Endothelial cell (in vitro differentiated cells): ENCODE measurements around the gene IQGAP2. TPM values are rescaled to one million over a fixed set of nuclear protein-coding genes. Genes with fewer than 3 reads are reported as not detected.

Experiments used
- DNase-seq: peaks from one replicate; pipeline ENCODE4 v3.0.0; 2021; ENCODE audit warnings: low spot score
- H3K27ac Mint-ChIP-seq: one replicate; pipeline ENCODE4 v1.8.0; 2021; ENCODE audit warnings: mixed read lengths, inconsistent platforms; ENCODE audit not compliant: unreplicated experiment
- H3K27me3 Mint-ChIP-seq: one replicate; pipeline ENCODE4 v1.8.0; 2021; ENCODE audit warnings: mild to moderate bottlenecking, moderate library complexity, mixed read lengths, inconsistent platforms; ENCODE audit not compliant: unreplicated experiment
- H3K36me3 Mint-ChIP-seq: one replicate; pipeline ENCODE4 v1.8.0; 2021; ENCODE audit warnings: mild to moderate bottlenecking, low read depth, mixed read lengths, inconsistent platforms; ENCODE audit not compliant: unreplicated experiment
- H3K4me1 Mint-ChIP-seq: one replicate; pipeline ENCODE4 v1.8.0; 2021; ENCODE audit warnings: mild to moderate bottlenecking, mixed read lengths, inconsistent platforms; ENCODE audit not compliant: unreplicated experiment
- H3K4me3 Mint-ChIP-seq: one replicate; pipeline ENCODE4 v1.8.0; 2021; ENCODE audit warnings: mild to moderate bottlenecking, mixed read lengths, inconsistent platforms; ENCODE audit not compliant: unreplicated experiment
- H3K9me3 Mint-ChIP-seq: one replicate; pipeline ENCODE4 v1.8.0; 2021; ENCODE audit warnings: mixed read lengths, inconsistent platforms; ENCODE audit not compliant: unreplicated experiment
- total RNA-seq: library from RNA; stranded (reverse); fragmentation: NEBNext Ultra II Directional; extraction: Animal tissue kit (Norgen Biotek cat#: 25700); gene quantifications from one replicate; pipeline ENCODE4 v1.2.1, GENCODE V29; 2021; ENCODE audit not compliant: unreplicated experiment
- TF ChIP-seq, protein P1 (sequence below): fragments of 200-600 bp; sonication (generic); IDR thresholded peaks from one replicate; pipeline ENCODE4 v1.5.0; 2021; ENCODE audit warnings: antibody characterized with exemption; ENCODE audit not compliant: unreplicated experiment

Gene IQGAP2
- total RNA-seq, 1 donor from 2014 or later: 43.4 TPM

- H3K4me1 Mint-ChIP-seq: peaks cover 22% of the 10 kb centered on the region
- peaks cover 1% of the 10 kb centered on the region for H3K27me3 Mint-ChIP-seq
These were observed 89.7 kb downstream of the IQGAP2 start for GRCh38 chr5:76492819-76493189.

DNA sequence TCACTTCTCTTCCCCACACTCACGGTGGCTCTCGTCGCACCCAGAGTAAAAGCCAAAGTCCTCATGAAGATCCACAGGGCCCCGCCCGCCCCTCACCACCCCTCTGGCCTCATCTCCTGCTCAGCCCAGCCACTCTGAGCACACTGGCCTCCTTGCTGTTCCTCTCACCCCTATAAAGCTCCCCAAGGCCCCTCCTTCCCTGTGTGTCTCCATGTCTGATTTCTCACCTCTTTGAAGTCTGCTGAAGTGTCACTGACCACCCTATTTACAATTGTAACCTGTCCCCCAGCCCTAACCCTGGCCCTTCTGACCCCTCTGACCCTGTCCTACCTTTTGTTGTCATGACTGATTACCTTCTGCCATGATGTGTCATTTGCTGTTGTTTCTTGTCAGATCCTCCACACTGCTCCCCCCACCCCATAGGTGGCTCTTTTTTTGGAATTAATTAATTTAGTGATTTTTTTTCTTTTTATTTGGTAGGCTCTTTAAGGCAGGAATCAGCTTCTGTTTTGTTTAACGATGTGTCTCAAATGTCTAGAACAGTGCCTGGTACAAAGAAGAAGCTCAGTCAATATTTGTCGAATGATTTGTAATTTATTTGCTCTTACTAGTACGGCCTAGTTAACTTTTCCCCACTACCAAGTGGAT, 90.2 kb downstream of the IQGAP2 start:
- Mint-ChIP-seq H3K9me3 (no peaks in the 10 kb centered on the region), H3K27me3 (peaks cover 1% of the 10 kb centered on the region), H3K4me3 (no peak overlapping the region), H3K36me3 (no peaks in the 10 kb centered on the region), H3K27ac (no peak overlapping the region), H3K4me1 (peaks cover 22% of the 10 kb centered on the region)
- no peak for DNase-seq
- TF ChIP-seq, protein P1, sequence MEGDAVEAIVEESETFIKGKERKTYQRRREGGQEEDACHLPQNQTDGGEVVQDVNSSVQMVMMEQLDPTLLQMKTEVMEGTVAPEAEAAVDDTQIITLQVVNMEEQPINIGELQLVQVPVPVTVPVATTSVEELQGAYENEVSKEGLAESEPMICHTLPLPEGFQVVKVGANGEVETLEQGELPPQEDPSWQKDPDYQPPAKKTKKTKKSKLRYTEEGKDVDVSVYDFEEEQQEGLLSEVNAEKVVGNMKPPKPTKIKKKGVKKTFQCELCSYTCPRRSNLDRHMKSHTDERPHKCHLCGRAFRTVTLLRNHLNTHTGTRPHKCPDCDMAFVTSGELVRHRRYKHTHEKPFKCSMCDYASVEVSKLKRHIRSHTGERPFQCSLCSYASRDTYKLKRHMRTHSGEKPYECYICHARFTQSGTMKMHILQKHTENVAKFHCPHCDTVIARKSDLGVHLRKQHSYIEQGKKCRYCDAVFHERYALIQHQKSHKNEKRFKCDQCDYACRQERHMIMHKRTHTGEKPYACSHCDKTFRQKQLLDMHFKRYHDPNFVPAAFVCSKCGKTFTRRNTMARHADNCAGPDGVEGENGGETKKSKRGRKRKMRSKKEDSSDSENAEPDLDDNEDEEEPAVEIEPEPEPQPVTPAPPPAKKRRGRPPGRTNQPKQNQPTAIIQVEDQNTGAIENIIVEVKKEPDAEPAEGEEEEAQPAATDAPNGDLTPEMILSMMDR: no peak

More at GRCh38 chr5:76492819-76493189, 89.7 kb downstream of the IQGAP2 start:
- TF ChIP-seq, protein P1: no peak
- no peak for DNase-seq
- Mint-ChIP-seq H3K9me3 (no peaks in the 10 kb centered on the region), H3K27ac (no peak overlapping the region), H3K36me3 (no peaks in the 10 kb centered on the region), H3K4me3 (no peak overlapping the region)

GRCh38 chr5:76494201-76494600, 91.1 kb downstream of the IQGAP2 start:
- no peak overlapping the region for H3K27ac Mint-ChIP-seq

DNA sequence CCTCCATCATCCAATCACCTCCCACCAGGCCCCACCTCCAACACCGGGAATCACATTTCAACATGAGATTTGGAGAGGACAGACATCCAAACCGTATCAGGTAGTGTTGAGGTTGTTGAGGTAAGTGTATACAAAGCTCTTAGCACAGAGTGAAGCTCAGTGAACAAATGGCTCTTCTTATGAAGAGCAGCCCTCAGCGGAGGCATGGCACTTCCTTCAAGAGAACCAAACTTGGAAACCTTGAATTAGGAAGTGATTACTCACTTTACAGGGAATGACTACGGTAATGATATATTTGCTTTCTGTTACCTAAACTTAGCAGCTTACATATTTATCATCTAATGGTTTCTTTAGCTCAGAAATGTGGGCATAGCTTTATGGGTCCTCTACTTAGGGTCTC, 92.8 kb downstream of the IQGAP2 start:
- Mint-ChIP-seq H3K36me3 (no peaks in the 10 kb centered on the region), H3K27ac (no peak overlapping the region), H3K4me1 (peaks cover 17% of the 10 kb centered on the region), H3K4me3 (no peak overlapping the region), H3K27me3 (peaks cover 1% of the 10 kb centered on the region), H3K9me3 (no peaks in the 10 kb centered on the region)
- TF ChIP-seq, protein P1: no peak
- no peak for DNase-seq

More at GRCh38 chr5:76494201-76494600, 91.1 kb downstream of the IQGAP2 start:
- Mint-ChIP-seq H3K4me1 (peaks cover 22% of the 10 kb centered on the region), H3K27me3 (peaks cover 1% of the 10 kb centered on the region), H3K36me3 (no peaks in the 10 kb centered on the region), H3K9me3 (no peaks in the 10 kb centered on the region), H3K4me3 (no peak overlapping the region)
- TF ChIP-seq, protein P1: no peak
- no peak for DNase-seq

DNA sequence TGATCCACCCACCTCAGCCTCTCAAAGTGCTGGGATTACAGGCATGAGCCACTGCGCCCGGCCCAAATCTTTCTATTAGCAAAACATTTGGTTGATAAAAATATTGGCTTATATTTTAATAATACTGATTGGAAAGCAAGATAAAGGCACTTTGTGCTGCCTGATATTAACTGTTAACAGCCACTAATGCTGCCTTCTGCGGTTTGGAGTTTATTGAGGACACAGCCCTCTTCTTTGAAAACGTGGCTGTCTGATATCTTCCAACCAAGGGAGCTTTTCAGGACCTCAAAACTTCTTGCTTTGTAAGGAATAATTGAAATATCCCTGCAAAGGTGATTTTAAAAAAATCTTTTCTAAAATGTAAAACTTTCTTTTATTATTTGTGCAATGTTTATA, 94.0 kb downstream of the IQGAP2 start:
- Mint-ChIP-seq H3K4me3 (no peak overlapping the region), H3K27me3 (no peaks in the 10 kb centered on the region), H3K36me3 (no peaks in the 10 kb centered on the region), H3K4me1 (peaks cover 12% of the 10 kb centered on the region), H3K9me3 (no peaks in the 10 kb centered on the region), H3K27ac (no peak overlapping the region)
- TF ChIP-seq, protein P1: no peak
- no peak for DNase-seq
